Panc1 (cell line): Measurements from ENCODE around the gene HOXA9. TPM values are rescaled to one million over a fixed set of nuclear protein-coding genes. Genes with fewer than 3 reads are reported as not detected.

Source experiments
- ATAC-seq: fragments of 200-7000 bp; cut with Tn5 transposase; 2 replicates; pipeline ENCODE4 v1.9.1; 2020; ENCODE audit warnings: mild to moderate bottlenecking, moderate library complexity
- BruUV-seq: library from RNA; stranded (reverse); fragments of 400-500 nt; replicated peaks from 2 replicates; lab custom pipeline; 2021; lab: Mats Ljungman, UMichigan
- CTCF ChIA-PET: fragments of 300-600 bp; sonication (Branson Sonifier 250); formaldehyde crosslinking; loops from one replicate; lab custom pipeline; 2022; ENCODE audit warnings: antibody characterized with exemption; lab: Charles Lee
- POLR2A ChIA-PET: fragments of 300-600 bp; sonication (Branson Sonifier 250); formaldehyde crosslinking; loops from one replicate; lab custom pipeline; 2022; ENCODE audit warnings: antibody characterized with exemption; lab: Charles Lee
- DNase-seq: peaks from one replicate; pipeline ENCODE4 v3.0.0-alpha.2; 2010; ENCODE audit warnings: low read depth, low spot score
- H3K27ac ChIP-seq: 2 replicates; pipeline ENCODE4 v1.5.1; 2011; ENCODE audit warnings: mild to moderate bottlenecking, low read length, inconsistent platforms
- H3K27me3 ChIP-seq: fragments of 200-500 bp; sonication (Bioruptor generic); 2 replicates; pipeline ENCODE4 v1.6.0; 2014; ENCODE audit warnings: low read length, inconsistent platforms; ENCODE audit not compliant: control insufficient read depth, insufficient read depth
- H3K36me3 ChIP-seq: fragments of 200-500 bp; sonication (Bioruptor generic); 2 replicates; pipeline ENCODE4 v1.5.1; 2014; ENCODE audit warnings: inconsistent platforms, mild to moderate bottlenecking, low read length, moderate library complexity; ENCODE audit not compliant: control insufficient read depth, insufficient read depth
- H3K4me1 ChIP-seq: 2 replicates; pipeline ENCODE4 v1.5.1; 2011; ENCODE audit warnings: inconsistent platforms, mild to moderate bottlenecking, low read length, moderate library complexity; ENCODE audit not compliant: control insufficient read depth, insufficient read depth
- H3K4me3 ChIP-seq, 2 experiments: 2 replicates each; pipeline ENCODE4 v1.5.1; 2011 to 2012; ENCODE audit warnings: low read depth in 2 of 2, low read length in 2 of 2, mild to moderate bottlenecking in 2 of 2, inconsistent platforms in 1 of 2, moderate library complexity in 1 of 2
- H3K9me3 ChIP-seq: fragments of 200-500 bp; sonication (Bioruptor generic); 2 replicates; pipeline ENCODE4 v1.5.1; 2014; ENCODE audit warnings: low read depth, mild to moderate bottlenecking, inconsistent platforms, low read length, moderate library complexity; ENCODE audit not compliant: control insufficient read depth, insufficient read depth
- POLR2AphosphoS5 ChIP-seq: IDR thresholded peaks from 2 replicates; pipeline ENCODE4 v1.6.1; 2012; ENCODE audit warnings: mild to moderate bottlenecking, low read depth, low read length, moderate library complexity
- SIN3A ChIP-seq: IDR thresholded peaks from 2 replicates; pipeline ENCODE4 v1.6.1; 2012; ENCODE audit warnings: low read depth, mild to moderate bottlenecking, low read length, moderate library complexity, borderline replicate concordance; ENCODE audit not compliant: insufficient read depth
- TCF7L2 ChIP-seq: IDR thresholded peaks from 2 replicates; pipeline ENCODE4 v1.6.1; 2011; ENCODE audit warnings: mild to moderate bottlenecking, low read depth, low read length, inconsistent platforms
- in situ Hi-C: cut with HindIII; loops from 2 replicates; pipeline ENCODE4 v1.10.0; 2016; ENCODE audit warnings: low sequenced_read_pairs, low pct_unique_long_range_greater_than_20kb
- intact Hi-C: fragments of 100-400 bp; cut with micrococcal nuclease; formaldehyde crosslinking; loops from one replicate; pipeline ENCODE4 v1.10.0; 2022; ENCODE audit not compliant: unreplicated experiment
- total RNA-seq: library from RNA; stranded (reverse); gene quantifications from one replicate; pipeline ENCODE4 v1.2.1, GENCODE V29; 2021; ENCODE audit not compliant: unreplicated experiment
- TF ChIP-seq, protein P1 (sequence below), 2 experiments: IDR thresholded peaks; 2 replicates each; pipeline ENCODE4 v1.6.1; 2011 to 2012; ENCODE audit warnings: low read depth in 2 of 2, control low read depth in 1 of 2, low read length in 1 of 2, mild to moderate bottlenecking in 1 of 2, moderate library complexity in 1 of 2; ENCODE audit not compliant: insufficient read depth in 1 of 2
- TF ChIP-seq, protein P2 (sequence below): fragments of 450-650 bp; IDR thresholded peaks from 2 replicates; pipeline ENCODE4 v1.5.1; 2017; ENCODE audit warnings: mild to moderate bottlenecking

The HOXA9 gene
- total RNA-seq, 1 experiment from 2014 or later, result not detected

- intact Hi-C loops, result no loop called here
- no TSS peak for BruUV-seq
- Histone ChIP-seq H3K27me3 (no peaks in the 10 kb centered on the region), H3K36me3 (no peaks in the 10 kb centered on the region), H3K4me3 (no peak overlapping the region), H3K27ac (peak overlapping the region; percentile 99), H3K4me1 (peaks cover 70% of the 10 kb centered on the region), H3K9me3 (no peaks in the 10 kb centered on the region)
- ChIA-PET CTCF (interaction anchor here (0.5 to 0.6 kb wide), 2 partner anchors 14 to 59 kb away, joined by 3 read pairs; no protein-coding TSS in a partner anchor), POLR2A (no interaction called here)
- TF ChIP-seq, protein P1, sequence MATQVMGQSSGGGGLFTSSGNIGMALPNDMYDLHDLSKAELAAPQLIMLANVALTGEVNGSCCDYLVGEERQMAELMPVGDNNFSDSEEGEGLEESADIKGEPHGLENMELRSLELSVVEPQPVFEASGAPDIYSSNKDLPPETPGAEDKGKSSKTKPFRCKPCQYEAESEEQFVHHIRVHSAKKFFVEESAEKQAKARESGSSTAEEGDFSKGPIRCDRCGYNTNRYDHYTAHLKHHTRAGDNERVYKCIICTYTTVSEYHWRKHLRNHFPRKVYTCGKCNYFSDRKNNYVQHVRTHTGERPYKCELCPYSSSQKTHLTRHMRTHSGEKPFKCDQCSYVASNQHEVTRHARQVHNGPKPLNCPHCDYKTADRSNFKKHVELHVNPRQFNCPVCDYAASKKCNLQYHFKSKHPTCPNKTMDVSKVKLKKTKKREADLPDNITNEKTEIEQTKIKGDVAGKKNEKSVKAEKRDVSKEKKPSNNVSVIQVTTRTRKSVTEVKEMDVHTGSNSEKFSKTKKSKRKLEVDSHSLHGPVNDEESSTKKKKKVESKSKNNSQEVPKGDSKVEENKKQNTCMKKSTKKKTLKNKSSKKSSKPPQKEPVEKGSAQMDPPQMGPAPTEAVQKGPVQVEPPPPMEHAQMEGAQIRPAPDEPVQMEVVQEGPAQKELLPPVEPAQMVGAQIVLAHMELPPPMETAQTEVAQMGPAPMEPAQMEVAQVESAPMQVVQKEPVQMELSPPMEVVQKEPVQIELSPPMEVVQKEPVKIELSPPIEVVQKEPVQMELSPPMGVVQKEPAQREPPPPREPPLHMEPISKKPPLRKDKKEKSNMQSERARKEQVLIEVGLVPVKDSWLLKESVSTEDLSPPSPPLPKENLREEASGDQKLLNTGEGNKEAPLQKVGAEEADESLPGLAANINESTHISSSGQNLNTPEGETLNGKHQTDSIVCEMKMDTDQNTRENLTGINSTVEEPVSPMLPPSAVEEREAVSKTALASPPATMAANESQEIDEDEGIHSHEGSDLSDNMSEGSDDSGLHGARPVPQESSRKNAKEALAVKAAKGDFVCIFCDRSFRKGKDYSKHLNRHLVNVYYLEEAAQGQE (IDR thresholded peaks at IDR 0.05; ENCODE audit: insufficient read depth in 1 of 2, low read depth in 2 of 2, low read length in 1 of 2), result no peak
- TF ChIP-seq SIN3A (no peak), TCF7L2 (no peak)
- TF ChIP-seq, protein P2, sequence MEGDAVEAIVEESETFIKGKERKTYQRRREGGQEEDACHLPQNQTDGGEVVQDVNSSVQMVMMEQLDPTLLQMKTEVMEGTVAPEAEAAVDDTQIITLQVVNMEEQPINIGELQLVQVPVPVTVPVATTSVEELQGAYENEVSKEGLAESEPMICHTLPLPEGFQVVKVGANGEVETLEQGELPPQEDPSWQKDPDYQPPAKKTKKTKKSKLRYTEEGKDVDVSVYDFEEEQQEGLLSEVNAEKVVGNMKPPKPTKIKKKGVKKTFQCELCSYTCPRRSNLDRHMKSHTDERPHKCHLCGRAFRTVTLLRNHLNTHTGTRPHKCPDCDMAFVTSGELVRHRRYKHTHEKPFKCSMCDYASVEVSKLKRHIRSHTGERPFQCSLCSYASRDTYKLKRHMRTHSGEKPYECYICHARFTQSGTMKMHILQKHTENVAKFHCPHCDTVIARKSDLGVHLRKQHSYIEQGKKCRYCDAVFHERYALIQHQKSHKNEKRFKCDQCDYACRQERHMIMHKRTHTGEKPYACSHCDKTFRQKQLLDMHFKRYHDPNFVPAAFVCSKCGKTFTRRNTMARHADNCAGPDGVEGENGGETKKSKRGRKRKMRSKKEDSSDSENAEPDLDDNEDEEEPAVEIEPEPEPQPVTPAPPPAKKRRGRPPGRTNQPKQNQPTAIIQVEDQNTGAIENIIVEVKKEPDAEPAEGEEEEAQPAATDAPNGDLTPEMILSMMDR, result no peak
- no peak for DNase-seq
- no peak for ATAC-seq
- in situ Hi-C loops, result no loop called here
Observed at GRCh38 chr7:27128034-27128433, 37.3 kb downstream of the HOXA9 start.

- no peaks in the 10 kb centered on the region for H3K9me3 ChIP-seq
- no TSS peak for BruUV-seq
- peaks cover 60% of the 10 kb centered on the region for H3K4me1 ChIP-seq
- POLR2A ChIA-PET, result no interaction called here
- no peak for ATAC-seq
- DNase-seq, result no peak
- H3K4me3 ChIP-seq, result no peak overlapping the region
- CTCF ChIA-PET, result no interaction called here
- no peaks in the 10 kb centered on the region for H3K27me3 ChIP-seq
- no peaks in the 10 kb centered on the region for H3K36me3 ChIP-seq
- intact Hi-C loops, result no loop called here
- in situ Hi-C loops, result no loop called here
- H3K27ac ChIP-seq, result peak overlapping the region; percentile 99
- TF ChIP-seq SIN3A (no peak), TCF7L2 (no peak), POLR2AphosphoS5 (no peak)
- TF ChIP-seq, protein P1 (IDR thresholded peaks at IDR 0.05; ENCODE audit: insufficient read depth in 1 of 2, low read depth in 2 of 2, low read length in 1 of 2), result no peak
- TF ChIP-seq, protein P2, result no peak
Observed at GRCh38 chr7:27126596-27127327, 38.6 kb downstream of the HOXA9 start.
